GM12873 (cell line): ENCODE measurements around the gene DNAJB2.

ENCODE experiments used
- CTCF ChIP-seq: IDR thresholded peaks from 2 replicates; pipeline ENCODE4 v1.5.1; 2012; ENCODE audit warnings: low read depth, mild to moderate bottlenecking, moderate library complexity, low read length, control low read depth; ENCODE audit not compliant: insufficient read depth; ENCODE audit errors: missing control alignments

The DNAJB2 gene

GRCh38 chr2:219273937-219274336, 5.2 kb upstream of the DNAJB2 start:
- TF ChIP-seq CTCF = no peak

- TF ChIP-seq CTCF = no peak
Measured at GRCh38 chr2:219274361-219274921, 4.7 kb upstream of the DNAJB2 start.

GRCh38 chr2:219277703-219278654, 1.2 kb upstream of the DNAJB2 start:
- TF ChIP-seq CTCF = peak; percentile 99

GRCh38 chr2:219278655-219279150, 463 bp upstream of the DNAJB2 start:
- TF ChIP-seq CTCF = no peak

GRCh38 chr2:219279916-219280516, 850 bp downstream of the DNAJB2 start:
- TF ChIP-seq CTCF = peak; percentile 47

GRCh38 chr2:219280651-219281050, 1.5 kb downstream of the DNAJB2 start:
- no peak for TF ChIP-seq CTCF

- TF ChIP-seq CTCF = no peak
Measured at GRCh38 chr2:219281588-219281987, 2.4 kb downstream of the DNAJB2 start.
